Mesenchymal stem cell (in vitro differentiated cells and primary cell): Measurements from ENCODE around the gene FRMD4A.
A peak's percentile ranks its signal among the peaks of the same experiment; 100 is the strongest.

ENCODE experiments used
- DNase-seq: peaks from one replicate; pipeline ENCODE4 v3.0.0-alpha.2; 2013
- H2AFZ ChIP-seq: one replicate; pipeline ENCODE4 v1.6.1; 2013; ENCODE audit warnings: low read depth, mild to moderate bottlenecking, control low read depth, inconsistent platforms, low read length, moderate library complexity
- H2AK5ac ChIP-seq: 2 replicates; pipeline ENCODE4 v1.6.1; 2013; ENCODE audit warnings: low read length, moderate library complexity, mild to moderate bottlenecking, inconsistent platforms; ENCODE audit not compliant: severe bottlenecking
- H2BK120ac ChIP-seq: one replicate; pipeline ENCODE4 v1.6.1; 2013; ENCODE audit warnings: low read depth, mild to moderate bottlenecking, inconsistent platforms, low read length, moderate library complexity
- H2BK12ac ChIP-seq, 2 experiments: one replicate each; pipeline ENCODE4 v1.6.1; 2013; ENCODE audit warnings: inconsistent platforms in 2 of 2, low read length in 2 of 2, mild to moderate bottlenecking in 2 of 2, moderate library complexity in 2 of 2, control low read depth in 1 of 2
- H2BK15ac ChIP-seq: one replicate; pipeline ENCODE4 v1.6.1; 2013; ENCODE audit warnings: mild to moderate bottlenecking, low read depth, inconsistent platforms; ENCODE audit not compliant: poor library complexity, severe bottlenecking
- H2BK5ac ChIP-seq: 2 replicates; pipeline ENCODE4 v1.6.1; 2013; ENCODE audit warnings: low read depth, mild to moderate bottlenecking, low read length, control low read depth, inconsistent platforms; ENCODE audit not compliant: poor library complexity, severe bottlenecking
- H3K14ac ChIP-seq, 2 experiments: one replicate each; pipeline ENCODE4 v1.6.1; 2013; ENCODE audit warnings: inconsistent platforms in 2 of 2, low read length in 2 of 2, control low read depth in 1 of 2, mild to moderate bottlenecking in 1 of 2, moderate library complexity in 1 of 2
- H3K18ac ChIP-seq, 2 experiments: one replicate each; pipeline ENCODE4 v1.6.1; 2013; ENCODE audit warnings: inconsistent platforms in 2 of 2, low read length in 2 of 2, control low read depth in 1 of 2, low read depth in 1 of 2, mild to moderate bottlenecking in 1 of 2
- H3K23ac ChIP-seq, 2 experiments: one replicate each; pipeline ENCODE4 v1.6.1; 2013; ENCODE audit warnings: inconsistent platforms in 2 of 2, low read length in 2 of 2, mild to moderate bottlenecking in 2 of 2, moderate library complexity in 2 of 2, control low read depth in 1 of 2
- H3K27ac ChIP-seq: 2 replicates; pipeline ENCODE4 v1.5.1; 2013; ENCODE audit warnings: mild to moderate bottlenecking, moderate library complexity, low read length, control low read depth, inconsistent platforms; ENCODE audit not compliant: poor library complexity, severe bottlenecking
- H3K27me3 ChIP-seq, 2 experiments: 2 replicates each; pipeline versions ENCODE4 v1.6.1 to v1.7.0; 2013; ENCODE audit warnings: low read length in 2 of 2, mild to moderate bottlenecking in 2 of 2, moderate library complexity in 2 of 2, control low read depth in 1 of 2, inconsistent platforms in 1 of 2; ENCODE audit not compliant: control insufficient read depth in 1 of 2, insufficient read depth in 1 of 2
- H3K36me3 ChIP-seq, 2 experiments: 2 replicates each; pipeline versions ENCODE4 v1.6.1 to v1.7.0; 2013; ENCODE audit warnings: low read length in 2 of 2, control low read depth in 1 of 2, inconsistent platforms in 1 of 2, low read depth in 1 of 2, mild to moderate bottlenecking in 1 of 2; ENCODE audit not compliant: insufficient read depth in 2 of 2, control insufficient read depth in 1 of 2
- H3K4ac ChIP-seq, 2 experiments: one replicate each; pipeline ENCODE4 v1.6.1; 2013; ENCODE audit warnings: inconsistent platforms in 2 of 2, low read length in 2 of 2, mild to moderate bottlenecking in 2 of 2, moderate library complexity in 2 of 2, control low read depth in 1 of 2, low read depth in 1 of 2
- H3K4me1 ChIP-seq: 2 replicates; pipeline ENCODE4 v1.6.1; 2013; ENCODE audit warnings: low read depth, low read length, control low read depth; ENCODE audit not compliant: control insufficient read depth, insufficient read depth
- H3K4me2 ChIP-seq: 2 replicates; pipeline ENCODE4 v1.6.1; 2013; ENCODE audit warnings: low read length, mild to moderate bottlenecking, inconsistent platforms; ENCODE audit not compliant: poor library complexity, severe bottlenecking
- H3K4me3 ChIP-seq, 2 experiments: 2 replicates each; pipeline versions ENCODE4 v1.5.1 to v1.7.0; 2013; ENCODE audit warnings: low read length in 2 of 2, mild to moderate bottlenecking in 2 of 2, control low read depth in 1 of 2, low read depth in 1 of 2; ENCODE audit not compliant: insufficient read depth in 1 of 2
- H3K79me1 ChIP-seq: replicated peaks from 2 replicates; pipeline ENCODE4 v1.6.1; 2013; ENCODE audit warnings: mild to moderate bottlenecking, control low read depth, low read length, inconsistent platforms; ENCODE audit not compliant: poor library complexity, severe bottlenecking
- H3K9ac ChIP-seq: 2 replicates; pipeline ENCODE4 v1.7.0; 2013; ENCODE audit warnings: mild to moderate bottlenecking, low read length, moderate library complexity
- H3K9me3 ChIP-seq: 2 replicates; pipeline ENCODE4 v1.7.0; 2013; ENCODE audit warnings: mild to moderate bottlenecking, low read length; ENCODE audit not compliant: control insufficient read depth
- H4K8ac ChIP-seq: one replicate; pipeline ENCODE4 v1.6.1; 2013; ENCODE audit warnings: inconsistent platforms, mild to moderate bottlenecking, low read length, moderate library complexity
- H4K91ac ChIP-seq: one replicate; pipeline ENCODE4 v1.6.1; 2013; ENCODE audit warnings: mild to moderate bottlenecking, low read length, inconsistent platforms
- WGBS: methylation state at CpG from one replicate; pipeline ENCODE4 v1.1.7; 2013; ENCODE audit warnings: mixed read lengths; 5-methylcytosine and 5-hydroxymethylcytosine counted together

FRMD4A gene

DNA sequence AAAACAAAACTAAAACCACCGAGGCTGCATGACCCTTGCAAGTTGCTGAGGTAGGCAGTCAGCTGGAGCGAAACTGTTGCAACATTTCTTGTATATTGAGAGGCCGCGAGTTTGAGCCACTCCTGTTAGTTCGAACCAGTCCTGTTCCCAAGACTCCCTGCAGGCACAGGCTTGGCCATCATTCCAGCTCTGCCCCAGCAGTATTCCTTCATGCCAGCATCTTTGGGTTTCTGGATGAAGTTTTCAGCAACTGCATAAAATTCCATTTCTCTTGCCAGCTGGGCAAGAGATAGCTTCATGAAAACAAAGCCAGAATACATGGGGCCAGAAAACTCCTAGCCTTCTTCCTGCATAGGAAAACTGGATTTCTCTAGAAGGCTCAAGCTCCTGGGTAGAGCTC, 207.6 kb downstream of the FRMD4A start:
- no peak overlapping the region for H2BK120ac ChIP-seq
- no peak overlapping the region for H4K8ac ChIP-seq
- no peak overlapping the region for H2BK12ac ChIP-seq
- no peaks in the 10 kb centered on the region for H3K9me3 ChIP-seq
- WGBS: 92% methylated on average over 5 of the region's 5 CpGs
- no peaks in the 10 kb centered on the region for H3K36me3 ChIP-seq
- H4K91ac ChIP-seq: no peak overlapping the region
- H3K18ac ChIP-seq: no peak overlapping the region
- H3K23ac ChIP-seq: no peak overlapping the region
- H3K27me3 ChIP-seq: peaks cover 0 to 31% of the 10 kb centered on the region in 2 experiments
- no peak overlapping the region for H3K27ac ChIP-seq
- H2BK5ac ChIP-seq: no peak overlapping the region
- no peak overlapping the region for H2BK15ac ChIP-seq
- H3K4me2 ChIP-seq: no peak overlapping the region
- H3K79me1 ChIP-seq: no peaks in the 10 kb centered on the region
- DNase-seq: no peak
- no peak overlapping the region for H3K9ac ChIP-seq
- H3K4me1 ChIP-seq: peaks cover 2% of the 10 kb centered on the region
- H3K4ac ChIP-seq: no peak overlapping the region
- H2AFZ ChIP-seq: no peak overlapping the region
- H3K4me3 ChIP-seq: no peak overlapping the region
- H2AK5ac ChIP-seq: no peak overlapping the region
- no peak overlapping the region for H3K14ac ChIP-seq

GRCh38 chr10:14120812-14121211, 209.9 kb downstream of the FRMD4A start:
- Histone ChIP-seq H2AK5ac (no peak overlapping the region), H3K4ac (no peak overlapping the region), H3K14ac (no peak overlapping the region), H3K23ac (no peak overlapping the region), H2AFZ (no peak overlapping the region), H2BK120ac (no peak overlapping the region), H2BK12ac (no peak overlapping the region), H3K4me1 (peaks cover 2% of the 10 kb centered on the region), H3K4me2 (no peak overlapping the region), H3K27me3 (peaks cover 0 to 44% of the 10 kb centered on the region in 2 experiments), H3K9me3 (no peaks in the 10 kb centered on the region), H3K4me3 (no peak overlapping the region), H2BK5ac (no peak overlapping the region), H4K8ac (no peak overlapping the region), H3K18ac (no peak overlapping the region), H2BK15ac (no peak overlapping the region), H3K36me3 (no peaks in the 10 kb centered on the region), H3K79me1 (no peaks in the 10 kb centered on the region), H3K27ac (no peak overlapping the region), H3K9ac (no peak overlapping the region), H4K91ac (no peak overlapping the region)
- 77% methylated on average over 2 of the region's 2 CpGs for WGBS
- DNase-seq: no peak

- H3K4me2 ChIP-seq: no peak overlapping the region
- H2BK5ac ChIP-seq: no peak overlapping the region
- no peak overlapping the region for H2BK120ac ChIP-seq
- no peak overlapping the region for H3K18ac ChIP-seq
- no peak overlapping the region for H4K8ac ChIP-seq
- no peak overlapping the region for H2BK12ac ChIP-seq
- H3K14ac ChIP-seq: peak overlapping the region in 1 of 2 experiments; percentile 86
- no peak overlapping the region for H3K23ac ChIP-seq
- no peak for DNase-seq
- H3K4me1 ChIP-seq: peaks cover 2% of the 10 kb centered on the region
- peaks cover 0 to 48% of the 10 kb centered on the region in 2 experiments for H3K27me3 ChIP-seq
- no peaks in the 10 kb centered on the region for H3K79me1 ChIP-seq
- no peaks in the 10 kb centered on the region for H3K36me3 ChIP-seq
- no peak overlapping the region for H2AFZ ChIP-seq
- H3K9me3 ChIP-seq: no peaks in the 10 kb centered on the region
- no peak overlapping the region for H2BK15ac ChIP-seq
- no peak overlapping the region for H2AK5ac ChIP-seq
- 91% methylated on average over 4 of the region's 4 CpGs for WGBS
- H3K9ac ChIP-seq: no peak overlapping the region
- H3K27ac ChIP-seq: no peak overlapping the region
- peak overlapping the region in 1 of 2 experiments; percentile 24 for H3K4me3 ChIP-seq
- H4K91ac ChIP-seq: no peak overlapping the region
- no peak overlapping the region for H3K4ac ChIP-seq
Measured at GRCh38 chr10:14118953-14119352, 211.8 kb downstream of the FRMD4A start.

GRCh38 chr10:14116837-14117236, 213.9 kb downstream of the FRMD4A start:
- H3K4me2 ChIP-seq: no peak overlapping the region
- H4K8ac ChIP-seq: no peak overlapping the region
- peaks cover 2% of the 10 kb centered on the region for H3K4me1 ChIP-seq
- H2BK120ac ChIP-seq: no peak overlapping the region
- no peaks in the 10 kb centered on the region for H3K79me1 ChIP-seq
- H3K36me3 ChIP-seq: no peaks in the 10 kb centered on the region
- no peak overlapping the region for H3K27ac ChIP-seq
- H2BK15ac ChIP-seq: no peak overlapping the region
- H3K14ac ChIP-seq: no peak overlapping the region
- no peaks in the 10 kb centered on the region for H3K9me3 ChIP-seq
- H3K18ac ChIP-seq: no peak overlapping the region
- no peak overlapping the region for H4K91ac ChIP-seq
- peaks cover 0 to 49% of the 10 kb centered on the region in 2 experiments for H3K27me3 ChIP-seq
- no peak for DNase-seq
- H2BK5ac ChIP-seq: no peak overlapping the region
- no peak overlapping the region for H3K9ac ChIP-seq
- H3K4ac ChIP-seq: no peak overlapping the region
- no peak overlapping the region for H2AK5ac ChIP-seq
- no peak overlapping the region for H3K4me3 ChIP-seq
- no peak overlapping the region for H2AFZ ChIP-seq
- no peak overlapping the region for H2BK12ac ChIP-seq
- H3K23ac ChIP-seq: no peak overlapping the region
